Astrocyte of the cerebellum (primary cell): ENCODE results near the gene IPCEF1.

ENCODE experiments used
- DNase-seq: peaks from one replicate; pipeline ENCODE4 v3.0.0-alpha.2; 2011; ENCODE audit warnings: low read depth
- H3K4me3 ChIP-seq: 2 replicates; pipeline ENCODE4 v1.5.1; 2011; ENCODE audit warnings: mild to moderate bottlenecking, low read depth, low read length, moderate library complexity
- CTCF ChIP-seq: IDR thresholded peaks from 2 replicates; pipeline ENCODE4 v1.5.1; 2012; ENCODE audit warnings: low read length, low read depth, moderate library complexity, mild to moderate bottlenecking; ENCODE audit errors: missing control alignments
- in situ Hi-C: cut with HindIII; loops from 2 replicates; pipeline ENCODE4 v1.10.0; 2017; ENCODE audit warnings: low sequenced_read_pairs

IPCEF1 gene

GRCh38 chr6:154367839-154368695 lies 11.5 kb upstream of the IPCEF1 start:
- no peak for TF ChIP-seq CTCF

GRCh38 chr6:154367336-154367735 lies 10.7 kb upstream of the IPCEF1 start:
- in situ Hi-C loops: no loop called here
- no peak for DNase-seq
- no peak overlapping the region for H3K4me3 ChIP-seq
- TF ChIP-seq CTCF: no peak

More at GRCh38 chr6:154367839-154368695, 11.5 kb upstream of the IPCEF1 start:
- H3K4me3 ChIP-seq: no peak overlapping the region
- no peak for DNase-seq
- in situ Hi-C loops: no loop called here

GRCh38 chr6:154363821-154364220 lies 7.2 kb upstream of the IPCEF1 start:
- TF ChIP-seq CTCF: no peak
- H3K4me3 ChIP-seq: no peak overlapping the region
- DNase-seq: no peak
- in situ Hi-C loops: no loop called here

- no peak overlapping the region for H3K4me3 ChIP-seq
- no peak for TF ChIP-seq CTCF
- in situ Hi-C loops: no loop called here
- no peak for DNase-seq
Measured at GRCh38 chr6:154361476-154361875, 4.9 kb upstream of the IPCEF1 start.

- in situ Hi-C loops: no loop called here
- no peak for DNase-seq
- TF ChIP-seq CTCF: no peak
- no peak overlapping the region for H3K4me3 ChIP-seq
Measured at GRCh38 chr6:154360476-154360875, 3.9 kb upstream of the IPCEF1 start.

- no peak overlapping the region for H3K4me3 ChIP-seq
- in situ Hi-C loops: no loop called here
- no peak for TF ChIP-seq CTCF
- DNase-seq: no peak
Measured at GRCh38 chr6:154359679-154360078, 3.1 kb upstream of the IPCEF1 start.

GRCh38 chr6:154359161-154359574 lies 2.6 kb upstream of the IPCEF1 start:
- in situ Hi-C loops: no loop called here
- TF ChIP-seq CTCF: no peak
- no peak for DNase-seq
- no peak overlapping the region for H3K4me3 ChIP-seq
